Gastrocnemius medialis (tissue), 4 donors: Measurements from ENCODE around the gene DGLUCY. TPM values are rescaled to one million over a fixed set of nuclear protein-coding genes. Genes with fewer than 3 reads are reported as not detected.

Experiments
- ATAC-seq, 2 donors: fragments of 150-250 bp; one replicate each; pipeline ENCODE4 v1.9.1; 2016
- DNase-seq, 2 donors: peaks; one replicate each; pipeline ENCODE4 v3.0.0-alpha.2; 2019
- H3K27ac ChIP-seq, 4 donors: fragments of 200-600 bp; sonication (generic); 1 replicate in 1 of 4; 2 replicates in 3 of 4; pipeline ENCODE4 v1.5.1; 2016 to 2018; ENCODE audit warnings: mild to moderate bottlenecking in 2 of 4, moderate library complexity in 1 of 4
- H3K27me3 ChIP-seq, 3 donors: fragments of 200-600 bp; sonication (generic) in 2 of 3; 1 replicate in 1 of 3; 2 replicates in 2 of 3; pipeline versions ENCODE4 v1.5.1 to v1.6.0; 2016 to 2019; ENCODE audit warnings: mild to moderate bottlenecking in 1 of 3, moderate library complexity in 1 of 3
- H3K36me3 ChIP-seq, 2 donors: fragments of 200-600 bp; sonication (generic) in 1 of 2; one replicate each; pipeline ENCODE4 v1.5.1; 2017 to 2018
- H3K4me1 ChIP-seq, 2 donors: fragments of 200-600 bp; sonication (generic) in 1 of 2; one replicate each; pipeline ENCODE4 v1.5.1; 2016 to 2017; ENCODE audit warnings: mild to moderate bottlenecking in 2 of 2
- H3K4me3 ChIP-seq, 4 donors: fragments of 200-600 bp; sonication (generic) in 3 of 4; 1 replicate in 1 of 4; 2 replicates in 3 of 4; pipeline ENCODE4 v1.5.1; 2016 to 2019; ENCODE audit warnings: mild to moderate bottlenecking in 2 of 4
- H3K9me3 ChIP-seq, 3 donors: fragments of 200-600 bp; sonication (generic) in 2 of 3; 1 replicate in 1 of 3; 2 replicates in 2 of 3; pipeline ENCODE4 v1.5.1; 2016 to 2019
- POLR2A ChIP-seq, 2 donors: fragments of 450-650 bp; IDR thresholded peaks; one replicate each; pipeline ENCODE4 v1.6.1; 2017; ENCODE audit warnings: antibody characterized with exemption in 2 of 2, mild to moderate bottlenecking in 2 of 2, moderate library complexity in 2 of 2
- in situ Hi-C, 4 donors: fragments of 200-750 bp; cut with MboI; loops; one replicate each; pipeline versions ENCODE4 v1.15.0 to v1.8.0; 2017; ENCODE audit warnings: low sequenced_read_pairs in 4 of 4
- intact Hi-C: fragments of 100-400 bp; cut with DNase I; formaldehyde crosslinking; loops from one replicate; pipeline ENCODE4 v1.15.1; 2023; ENCODE audit warnings: low total_unique reads
- total RNA-seq, 4 donors: library from RNA; depleted of rRNA; stranded (reverse); fragments of >200 nt; gene quantifications; one replicate each; pipeline versions ENCODE4 v1.1.0 to v1.2.3, GENCODE V29; 2016
- TF ChIP-seq, protein P1 (sequence below), 5 experiments: fragments of 450-650 bp in 3 of 5; fragments of 200-600 bp in 2 of 5; sonication (generic) in 2 of 5; IDR thresholded peaks in 4 of 5; conservative IDR thresholded peaks in 1 of 5; 1 replicate in 4 of 5; 2 replicates in 1 of 5; pipeline ENCODE4 v1.5.1; 2016 to 2019; ENCODE audit warnings: antibody characterized with exemption in 5 of 5, mild to moderate bottlenecking in 3 of 5, moderate library complexity in 3 of 5

The DGLUCY gene
- total RNA-seq, 4 donors from 2014 or later, result 29.3 to 93.7 (median 67.8) TPM

DNA sequence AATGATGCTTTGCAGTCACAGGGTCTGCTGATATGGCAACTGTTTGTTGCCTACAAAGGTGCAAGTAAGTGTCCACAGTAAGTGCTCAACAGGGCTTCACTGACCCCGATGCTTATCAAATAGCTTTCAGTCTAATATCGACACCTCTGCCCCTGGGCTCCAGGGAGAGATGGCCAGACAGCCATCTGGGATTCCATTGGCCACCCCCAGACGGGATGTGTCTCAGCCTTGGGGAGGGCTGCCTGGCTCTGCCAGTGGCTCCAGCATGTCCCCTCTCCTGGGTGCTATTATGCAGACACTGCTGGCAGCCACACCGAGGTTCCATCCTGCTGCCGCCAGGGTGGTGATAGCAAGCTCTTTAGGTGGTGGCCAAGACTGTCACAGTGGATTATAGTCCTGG lies 57.4 kb downstream of the DGLUCY start:
- ATAC-seq (peak in 1 of 2 donors; percentile 21), DNase-seq (peak; percentile 21 to 82)
- Histone ChIP-seq H3K9me3 (no peaks in the 10 kb centered on the region), H3K4me3 (no peak overlapping the region), H3K36me3 (peaks cover 0 to 9% of the 10 kb centered on the region in 2 donors), H3K27me3 (no peaks in the 10 kb centered on the region), H3K27ac (peak overlapping the region; percentile 90 to 96 (median 94)), H3K4me1 (peaks cover 58 to 66% of the 10 kb centered on the region in 2 donors)
- intact Hi-C loops, result no loop called here
- TF ChIP-seq POLR2A (IDR thresholded peaks at IDR 0.05), result no peak
- TF ChIP-seq, protein P1, sequence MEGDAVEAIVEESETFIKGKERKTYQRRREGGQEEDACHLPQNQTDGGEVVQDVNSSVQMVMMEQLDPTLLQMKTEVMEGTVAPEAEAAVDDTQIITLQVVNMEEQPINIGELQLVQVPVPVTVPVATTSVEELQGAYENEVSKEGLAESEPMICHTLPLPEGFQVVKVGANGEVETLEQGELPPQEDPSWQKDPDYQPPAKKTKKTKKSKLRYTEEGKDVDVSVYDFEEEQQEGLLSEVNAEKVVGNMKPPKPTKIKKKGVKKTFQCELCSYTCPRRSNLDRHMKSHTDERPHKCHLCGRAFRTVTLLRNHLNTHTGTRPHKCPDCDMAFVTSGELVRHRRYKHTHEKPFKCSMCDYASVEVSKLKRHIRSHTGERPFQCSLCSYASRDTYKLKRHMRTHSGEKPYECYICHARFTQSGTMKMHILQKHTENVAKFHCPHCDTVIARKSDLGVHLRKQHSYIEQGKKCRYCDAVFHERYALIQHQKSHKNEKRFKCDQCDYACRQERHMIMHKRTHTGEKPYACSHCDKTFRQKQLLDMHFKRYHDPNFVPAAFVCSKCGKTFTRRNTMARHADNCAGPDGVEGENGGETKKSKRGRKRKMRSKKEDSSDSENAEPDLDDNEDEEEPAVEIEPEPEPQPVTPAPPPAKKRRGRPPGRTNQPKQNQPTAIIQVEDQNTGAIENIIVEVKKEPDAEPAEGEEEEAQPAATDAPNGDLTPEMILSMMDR (IDR thresholded peaks at IDR 0.05 in 4 of 5, conservative IDR thresholded peaks at IDR 0.05 in 1 of 5), result peak in 3 of 5 experiments; percentile 11 to 35 (median 28)
- in situ Hi-C loops, result loop anchor here (5.0 to 25.0 kb wide), 6 partner anchors 114 to 784 kb away; partner anchors contain the start of gene CALM1 (in 2 of the 4)

DNA sequence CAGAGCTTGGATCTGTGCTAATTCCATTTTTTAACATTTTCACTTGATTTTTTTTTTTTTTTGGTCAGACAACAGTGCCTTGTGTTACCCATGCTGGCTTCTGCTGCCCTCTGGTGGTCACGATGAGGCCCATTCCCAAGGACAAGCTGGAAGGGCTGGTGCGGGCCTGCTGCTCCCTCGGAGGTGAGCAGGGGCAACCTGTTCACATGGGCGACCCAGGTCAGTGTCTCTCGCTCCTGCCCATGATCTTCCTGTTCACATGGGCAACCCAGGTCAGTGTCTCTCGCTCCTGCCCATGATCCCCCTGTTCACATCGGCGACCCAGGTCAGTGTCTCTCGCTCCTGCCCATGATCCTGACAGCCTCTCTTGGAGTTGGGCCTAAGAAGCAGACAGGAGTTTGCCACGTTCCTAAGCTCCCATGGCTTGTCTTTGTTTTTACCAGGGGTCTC lies 59.4 kb downstream of the DGLUCY start:
- no peaks in the 10 kb centered on the region for H3K27me3 ChIP-seq
- intact Hi-C loops (loop anchor here (1.0 kb wide), 3 partner anchors 35 to 270 kb away; partner anchors contain the start of gene RPS6KA5), in situ Hi-C loops (loop anchor here (5.0 to 25.0 kb wide), 6 partner anchors 112 to 786 kb away; partner anchors contain the start of gene CALM1 (in 2 of the 4))
- H3K27ac ChIP-seq, result peak overlapping the region; percentile 8 to 96 (median 92)
- H3K4me1 ChIP-seq, result peaks cover 38 to 49% of the 10 kb centered on the region in 2 donors
- TF ChIP-seq, protein P1 (IDR thresholded peaks at IDR 0.05 in 4 of 5, conservative IDR thresholded peaks at IDR 0.05 in 1 of 5), result peak; percentile 75 to 96 (median 88)
- no peak for TF ChIP-seq POLR2A (IDR thresholded peaks at IDR 0.05)
- no peak overlapping the region for H3K4me3 ChIP-seq
- ATAC-seq, result no peak
- H3K9me3 ChIP-seq, result no peaks in the 10 kb centered on the region
- DNase-seq, result peak; percentile 66 to 78
- peaks cover 0 to 9% of the 10 kb centered on the region in 2 donors for H3K36me3 ChIP-seq

DNA sequence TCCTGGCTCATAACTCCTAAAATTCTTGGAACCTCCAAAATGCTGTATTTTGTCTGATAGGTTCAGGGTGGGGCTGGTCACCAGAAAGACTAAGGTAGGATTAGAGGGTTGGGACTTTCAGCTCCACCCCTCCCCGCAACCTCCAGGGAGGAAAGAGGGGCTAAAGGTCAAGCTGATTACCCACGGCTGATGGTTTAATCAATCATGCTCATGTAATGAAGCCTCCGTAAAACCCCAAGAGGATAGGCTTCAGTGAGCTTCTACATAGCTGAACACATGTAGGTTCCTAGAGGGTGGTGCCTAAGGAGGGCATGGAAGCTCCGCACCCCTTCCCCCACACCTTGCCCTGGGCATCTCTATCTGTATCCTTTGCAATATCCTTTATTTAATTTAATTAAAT lies 60.0 kb downstream of the DGLUCY start:
- H3K9me3 ChIP-seq, result no peaks in the 10 kb centered on the region
- peaks cover 0 to 9% of the 10 kb centered on the region in 2 donors for H3K36me3 ChIP-seq
- no peaks in the 10 kb centered on the region for H3K27me3 ChIP-seq
- intact Hi-C loops (loop anchor here (1.0 kb wide), 3 partner anchors 36 to 271 kb away; partner anchors contain the start of gene RPS6KA5), in situ Hi-C loops (loop anchor here (5.0 to 25.0 kb wide), 6 partner anchors 111 to 787 kb away; partner anchors contain the start of gene CALM1 (in 2 of the 4))
- DNase-seq (no peak), ATAC-seq (no peak)
- H3K4me3 ChIP-seq, result no peak overlapping the region
- peaks cover 38 to 43% of the 10 kb centered on the region in 2 donors for H3K4me1 ChIP-seq
- TF ChIP-seq POLR2A (IDR thresholded peaks at IDR 0.05), result no peak
- TF ChIP-seq, protein P1 (IDR thresholded peaks at IDR 0.05 in 4 of 5, conservative IDR thresholded peaks at IDR 0.05 in 1 of 5), result no peak
- no peak overlapping the region for H3K27ac ChIP-seq

GRCh38 chr14:91175291-91176201 lies 61.7 kb downstream of the DGLUCY start:
- H3K27me3 ChIP-seq, result no peaks in the 10 kb centered on the region
- TF ChIP-seq, protein P1 (IDR thresholded peaks at IDR 0.05 in 4 of 5, conservative IDR thresholded peaks at IDR 0.05 in 1 of 5), result no peak
- no peak for TF ChIP-seq POLR2A (IDR thresholded peaks at IDR 0.05)
- in situ Hi-C loops (loop anchor here (5.0 to 25.0 kb wide), 9 partner anchors 107 to 273 kb away; no protein-coding TSS in a partner anchor), intact Hi-C loops (no loop called here)
- no peak for ATAC-seq
- H3K9me3 ChIP-seq, result no peaks in the 10 kb centered on the region
- peaks cover 0 to 9% of the 10 kb centered on the region in 2 donors for H3K36me3 ChIP-seq
- no peak overlapping the region for H3K4me3 ChIP-seq
- H3K4me1 ChIP-seq, result peaks cover 22 to 26% of the 10 kb centered on the region in 2 donors
- H3K27ac ChIP-seq, result no peak overlapping the region
- no peak for DNase-seq
